ENCODE data around the gene CPVL. TPM values are rescaled to one million over a fixed set of nuclear protein-coding genes. Genes with fewer than 3 reads are reported as not detected.

CPVL gene
- total RNA-seq, 1 donor, result 0.36 TPM

DNA sequence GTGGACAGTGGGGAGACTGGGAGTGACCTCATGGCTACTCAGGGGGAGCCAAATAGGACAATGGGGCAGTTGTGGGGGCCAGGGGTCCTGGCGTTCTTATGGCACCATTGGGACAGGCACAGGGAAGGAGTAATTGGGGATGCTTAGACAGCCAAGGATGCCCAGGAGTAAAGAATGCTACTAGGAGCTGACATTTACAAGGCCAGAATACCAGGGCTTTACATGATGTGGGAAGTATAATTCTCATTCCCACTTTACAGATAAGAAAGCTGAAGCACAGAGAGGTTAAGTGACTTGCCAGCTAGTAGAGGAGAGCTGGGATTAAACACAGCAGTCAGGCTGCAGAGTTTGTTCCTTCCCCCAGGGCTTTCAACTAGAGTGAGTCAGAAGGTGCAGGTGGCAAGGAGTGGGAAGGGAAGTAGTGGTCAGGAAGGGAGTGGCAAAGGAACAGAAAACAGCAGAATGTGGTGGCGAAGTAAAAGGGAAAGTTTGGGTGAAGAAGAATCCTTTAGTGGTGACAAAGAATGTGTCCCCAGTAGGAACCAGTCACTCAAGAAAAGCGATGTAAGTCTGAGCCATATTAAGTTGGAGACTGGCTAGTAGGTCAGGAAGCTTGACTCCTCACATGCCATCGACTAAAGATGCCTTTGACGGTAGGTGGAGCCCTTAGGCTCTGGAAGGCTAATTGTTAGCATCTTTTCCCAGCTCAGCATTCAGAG, 32.8 kb downstream of the CPVL start:
- Histone ChIP-seq H3K79me2 (ENCODE audit: insufficient read depth, low read length) (no peaks in the 10 kb centered on the region), H3K27ac (ENCODE audit: low read depth, low read length) (no peak overlapping the region), H3K9me3 (ENCODE audit: low read depth, low read length) (no peaks in the 10 kb centered on the region), H4K20me1 (ENCODE audit: insufficient read depth, low read length) (no peaks in the 10 kb centered on the region), H3K27me3 (ENCODE audit: insufficient read depth, low read length) (peaks cover 30% of the 10 kb centered on the region), H3K4me1 (ENCODE audit: insufficient read depth, low read length) (no peaks in the 10 kb centered on the region), H3K4me3 (ENCODE audit: insufficient read depth, low read length) (no peak overlapping the region), H3K4me2 (ENCODE audit: insufficient read depth, low read length) (no peak overlapping the region), H2AFZ (ENCODE audit: low read length) (no peak overlapping the region), H3K36me3 (ENCODE audit: insufficient read depth, low read length) (no peaks in the 10 kb centered on the region)
- DNase-seq (ENCODE audit: insufficient read length, low spot score, missing footprints), result no peak
- TF ChIP-seq, protein P1, sequence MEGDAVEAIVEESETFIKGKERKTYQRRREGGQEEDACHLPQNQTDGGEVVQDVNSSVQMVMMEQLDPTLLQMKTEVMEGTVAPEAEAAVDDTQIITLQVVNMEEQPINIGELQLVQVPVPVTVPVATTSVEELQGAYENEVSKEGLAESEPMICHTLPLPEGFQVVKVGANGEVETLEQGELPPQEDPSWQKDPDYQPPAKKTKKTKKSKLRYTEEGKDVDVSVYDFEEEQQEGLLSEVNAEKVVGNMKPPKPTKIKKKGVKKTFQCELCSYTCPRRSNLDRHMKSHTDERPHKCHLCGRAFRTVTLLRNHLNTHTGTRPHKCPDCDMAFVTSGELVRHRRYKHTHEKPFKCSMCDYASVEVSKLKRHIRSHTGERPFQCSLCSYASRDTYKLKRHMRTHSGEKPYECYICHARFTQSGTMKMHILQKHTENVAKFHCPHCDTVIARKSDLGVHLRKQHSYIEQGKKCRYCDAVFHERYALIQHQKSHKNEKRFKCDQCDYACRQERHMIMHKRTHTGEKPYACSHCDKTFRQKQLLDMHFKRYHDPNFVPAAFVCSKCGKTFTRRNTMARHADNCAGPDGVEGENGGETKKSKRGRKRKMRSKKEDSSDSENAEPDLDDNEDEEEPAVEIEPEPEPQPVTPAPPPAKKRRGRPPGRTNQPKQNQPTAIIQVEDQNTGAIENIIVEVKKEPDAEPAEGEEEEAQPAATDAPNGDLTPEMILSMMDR (IDR thresholded peaks at IDR 0.05; ENCODE audit: extremely low read depth, low read depth, low read length), result peak; percentile 25

- TF ChIP-seq, protein P1 (IDR thresholded peaks at IDR 0.05; ENCODE audit: extremely low read depth, low read depth, low read length), result no peak
- H3K4me3 ChIP-seq (ENCODE audit: insufficient read depth, low read length), result no peak overlapping the region
- no peak for DNase-seq (ENCODE audit: insufficient read length, low spot score, missing footprints)
- no peaks in the 10 kb centered on the region for H3K9me3 ChIP-seq (ENCODE audit: low read depth, low read length)
- no peaks in the 10 kb centered on the region for H3K36me3 ChIP-seq (ENCODE audit: insufficient read depth, low read length)
- no peaks in the 10 kb centered on the region for H4K20me1 ChIP-seq (ENCODE audit: insufficient read depth, low read length)
- H3K27ac ChIP-seq (ENCODE audit: low read depth, low read length), result no peak overlapping the region
- peaks cover 27% of the 10 kb centered on the region for H3K27me3 ChIP-seq (ENCODE audit: insufficient read depth, low read length)
- no peak overlapping the region for H2AFZ ChIP-seq (ENCODE audit: low read length)
- H3K79me2 ChIP-seq (ENCODE audit: insufficient read depth, low read length), result no peaks in the 10 kb centered on the region
- no peaks in the 10 kb centered on the region for H3K4me1 ChIP-seq (ENCODE audit: insufficient read depth, low read length)
- H3K4me2 ChIP-seq (ENCODE audit: insufficient read depth, low read length), result no peak overlapping the region
These were observed 33.6 kb downstream of the CPVL start for GRCh38 chr7:29112721-29113120.

GRCh38 chr7:29109899-29110298, 36.4 kb downstream of the CPVL start:
- no peak overlapping the region for H2AFZ ChIP-seq (ENCODE audit: low read length)
- no peak for DNase-seq (ENCODE audit: insufficient read length, low spot score, missing footprints)
- no peaks in the 10 kb centered on the region for H4K20me1 ChIP-seq (ENCODE audit: insufficient read depth, low read length)
- no peak overlapping the region for H3K4me2 ChIP-seq (ENCODE audit: insufficient read depth, low read length)
- no peak overlapping the region for H3K27ac ChIP-seq (ENCODE audit: low read depth, low read length)
- H3K36me3 ChIP-seq (ENCODE audit: insufficient read depth, low read length), result no peaks in the 10 kb centered on the region
- no peaks in the 10 kb centered on the region for H3K4me1 ChIP-seq (ENCODE audit: insufficient read depth, low read length)
- H3K79me2 ChIP-seq (ENCODE audit: insufficient read depth, low read length), result no peaks in the 10 kb centered on the region
- TF ChIP-seq, protein P1 (IDR thresholded peaks at IDR 0.05; ENCODE audit: extremely low read depth, low read depth, low read length), result no peak
- no peak overlapping the region for H3K4me3 ChIP-seq (ENCODE audit: insufficient read depth, low read length)
- H3K9me3 ChIP-seq (ENCODE audit: low read depth, low read length), result no peaks in the 10 kb centered on the region
- H3K27me3 ChIP-seq (ENCODE audit: insufficient read depth, low read length), result peaks cover 23% of the 10 kb centered on the region

GRCh38 chr7:29109358-29109757, 37.0 kb downstream of the CPVL start:
- no peak for DNase-seq (ENCODE audit: insufficient read length, low spot score, missing footprints)
- TF ChIP-seq, protein P1 (IDR thresholded peaks at IDR 0.05; ENCODE audit: extremely low read depth, low read depth, low read length), result no peak
- no peak overlapping the region for H3K4me2 ChIP-seq (ENCODE audit: insufficient read depth, low read length)
- no peak overlapping the region for H3K27ac ChIP-seq (ENCODE audit: low read depth, low read length)
- H2AFZ ChIP-seq (ENCODE audit: low read length), result no peak overlapping the region
- H3K79me2 ChIP-seq (ENCODE audit: insufficient read depth, low read length), result no peaks in the 10 kb centered on the region
- H3K36me3 ChIP-seq (ENCODE audit: insufficient read depth, low read length), result no peaks in the 10 kb centered on the region
- no peak overlapping the region for H3K4me3 ChIP-seq (ENCODE audit: insufficient read depth, low read length)
- H3K4me1 ChIP-seq (ENCODE audit: insufficient read depth, low read length), result no peaks in the 10 kb centered on the region
- peaks cover 23% of the 10 kb centered on the region for H3K27me3 ChIP-seq (ENCODE audit: insufficient read depth, low read length)
- H4K20me1 ChIP-seq (ENCODE audit: insufficient read depth, low read length), result no peaks in the 10 kb centered on the region
- H3K9me3 ChIP-seq (ENCODE audit: low read depth, low read length), result no peaks in the 10 kb centered on the region

All from osteoblast (primary cell).